HepG2 (cell line): ENCODE results near the gene HLF. TPM values are rescaled to one million over a fixed set of nuclear protein-coding genes. Genes with fewer than 3 reads are reported as not detected.

Experiments
- ARHGAP35 ChIP-seq: sonication (generic); formaldehyde crosslinking; IDR thresholded peaks from 2 replicates; pipeline ENCODE4 v1.9.0; 2022; ENCODE audit warnings: mild to moderate bottlenecking, inconsistent platforms, moderate library complexity, missing genetic modification reagents, borderline replicate concordance
- ARID3A ChIP-seq: IDR thresholded peaks from 2 replicates; pipeline ENCODE4 v1.6.1; 2012; ENCODE audit warnings: low read depth, low read length, improper control_type of control experiment
- BCL6 ChIP-seq: IDR thresholded peaks from 2 replicates; pipeline ENCODE4 v1.6.1; 2016; ENCODE audit warnings: missing genetic modification reagents, missing compliant biosample characterization
- GPBP1L1 ChIP-seq: sonication (generic); formaldehyde crosslinking; IDR thresholded peaks from 2 replicates; pipeline ENCODE4 v1.5.0; 2020; ENCODE audit warnings: mild to moderate bottlenecking, missing genetic modification reagents
- HNF4A ChIP-seq: sonication (generic); formaldehyde crosslinking; IDR thresholded peaks from 2 replicates; pipeline ENCODE4 v1.4.0; 2020; ENCODE audit warnings: missing genetic modification reagents
- HNF4G ChIP-seq, 2 experiments: sonication (generic) in 1 of 2; formaldehyde crosslinking in 1 of 2; IDR thresholded peaks; 2 replicates each; pipeline versions ENCODE4 v1.4.0 to v1.6.1; 2011 to 2020; ENCODE audit warnings: borderline replicate concordance in 2 of 2, low read depth in 2 of 2, mild to moderate bottlenecking in 2 of 2, low read length in 1 of 2, missing genetic modification reagents in 1 of 2, moderate library complexity in 1 of 2
- MAFK ChIP-seq, 2 experiments: IDR thresholded peaks in 1 of 2; conservative IDR thresholded peaks in 1 of 2; 2 replicates each; pipeline ENCODE4 v1.6.1; 2011; ENCODE audit warnings: improper control_type of control experiment in 2 of 2, low read length in 2 of 2
- SAP130 ChIP-seq: IDR thresholded peaks from 2 replicates; pipeline ENCODE4 v1.6.1; 2016; ENCODE audit warnings: low read depth
- TEF ChIP-seq: sonication (generic); formaldehyde crosslinking; IDR thresholded peaks from 2 replicates; pipeline ENCODE4 v1.5.0; 2020; ENCODE audit warnings: missing genetic modification reagents
- USF2 ChIP-seq, 2 experiments: sonication (generic) in 1 of 2; formaldehyde crosslinking in 1 of 2; IDR thresholded peaks; 2 replicates each; pipeline versions ENCODE4 v1.5.1 to v1.6.1; 2011 to 2020; ENCODE audit warnings: borderline replicate concordance in 1 of 2, low read depth in 1 of 2, low read length in 1 of 2, mild to moderate bottlenecking in 1 of 2, missing genetic modification reagents in 1 of 2, moderate library complexity in 1 of 2
- ZNF281 ChIP-seq: sonication (generic); formaldehyde crosslinking; IDR thresholded peaks from 2 replicates; pipeline ENCODE4 v1.4.0; 2020; ENCODE audit warnings: missing genetic modification reagents, borderline replicate concordance
- ZNF530 ChIP-seq: sonication (generic); formaldehyde crosslinking; IDR thresholded peaks from 2 replicates; pipeline ENCODE4 v1.5.0; 2020; ENCODE audit warnings: low read depth, mild to moderate bottlenecking, missing genetic modification reagents
- ZNF597 ChIP-seq: sonication (generic); formaldehyde crosslinking; IDR thresholded peaks from 2 replicates; pipeline ENCODE4 v1.5.0; 2020; ENCODE audit warnings: missing genetic modification reagents
- ZNF644 ChIP-seq: IDR thresholded peaks from 2 replicates; pipeline ENCODE4 v1.6.1; 2016; ENCODE audit warnings: low read depth
- ZNF782 ChIP-seq: sonication (generic); formaldehyde crosslinking; IDR thresholded peaks from 2 replicates; pipeline ENCODE4 v1.4.0; 2020; ENCODE audit warnings: missing genetic modification reagents, mild to moderate bottlenecking, borderline replicate concordance
- polyA plus RNA-seq, 8 experiments: library from polyadenylated mRNA; depleted of rRNA in 3 of 8; stranded (reverse) in 7 of 8; unstranded in 1 of 8; fragments of >200 nt; fragmentation: Illumina TruSeq in 4 of 8; extraction: Trizol in 4 of 8; gene quantifications; 2 replicates each; pipeline versions ENCODE4 v1.2.1 to v1.2.3, GENCODE V29; 2011 to 2016; ENCODE audit warnings: low read depth in 4 of 8, missing spikeins in 1 of 8, mixed read lengths in 1 of 8; ENCODE audit not compliant: insufficient read depth in 1 of 8
- total RNA-seq, 5 experiments: library from RNA; depleted of rRNA; stranded (reverse); fragments of >200 nt; fragmentation: Illumina TruSeq; extraction: Trizol; gene quantifications; 2 replicates each; pipeline ENCODE4 v1.2.3, GENCODE V29; 2016; ENCODE audit warnings: low read depth in 1 of 5

Gene HLF
- total and polyA plus RNA-seq, 2 of the 13 experiments (the other 11 are each of a cell fraction or from before 2014, with no cell fraction given): 202 to 346 TPM

- TF ChIP-seq TEF (CRISPR knock-in tag) (no peak), GPBP1L1 (CRISPR knock-in tag) (no peak), ARHGAP35 (CRISPR knock-in tag) (no peak), SAP130 (no peak), MAFK (conservative IDR thresholded peaks at IDR 0.05 in 1 of 2, IDR thresholded peaks at IDR 0.05 in 1 of 2; ENCODE audit: low read length in 2 of 2) (no peak), ZNF281 (CRISPR knock-in tag) (no peak), ZNF782 (no peak), USF2 (IDR thresholded peaks at IDR 0.05; ENCODE audit: low read depth, low read length) (no peak), USF2 (CRISPR knock-in tag; IDR thresholded peaks at IDR 0.05; ENCODE audit: borderline replicate concordance) (no peak), ARID3A (no peak), ZNF530 (CRISPR knock-in tag) (no peak), ZNF644 (CRISPR knock-in tag) (no peak), HNF4G (IDR thresholded peaks at IDR 0.05; ENCODE audit: borderline replicate concordance, low read depth, low read length) (no peak), HNF4G (CRISPR knock-in tag; IDR thresholded peaks at IDR 0.05; ENCODE audit: borderline replicate concordance, low read depth) (no peak), BCL6 (CRISPR knock-in tag) (no peak), HNF4A (CRISPR knock-in tag) (0 out of 2 replicates have a peak, but pooled peaks have one; percentile 2), ZNF597 (no peak)
These were observed 8.2 kb downstream of the HLF start (continued) for GRCh38 chr17:55272711-55273578.
